ENCODE results near the gene UCHL5.
A peak's percentile ranks its signal among the peaks of the same experiment; 100 is the strongest.

The UCHL5 gene

GRCh38 chr1:193059282-193060114 lies at the start of gene UCHL5, which contains the start of gene RO60:
Gene UCHL5 (minus strand): TSS chr1:193059360. CDS start chr1:193059260, 100 bp downstream.
Gene RO60 (plus strand): TSS chr1:193059612. CDS start chr1:193069055, 9,443 bp downstream.
- peaks cover 14% of the 10 kb centered on the region for H3K4me1 ChIP-seq (ENCODE audit: control insufficient read depth, low read depth, low read length)
- H3K36me3 ChIP-seq (ENCODE audit: control insufficient read depth, low read depth, low read length) = no peaks in the 10 kb centered on the region
- peak within 1 kb of the TSS; percentile 94 for H3K9ac ChIP-seq (ENCODE audit: low read length)
- no peaks in the 10 kb centered on the region for H3K27me3 ChIP-seq (ENCODE audit: control insufficient read depth, insufficient read depth, low read length)
- no peaks in the 10 kb centered on the region for H3K9me3 ChIP-seq (ENCODE audit: control insufficient read depth, low read depth, low read length)
- H3K27ac ChIP-seq (ENCODE audit: low read length) = peak within 1 kb of the TSS; percentile 88
- peak within 1 kb of the TSS; percentile 92 for H3K4me3 ChIP-seq (ENCODE audit: low read length)

DNA sequence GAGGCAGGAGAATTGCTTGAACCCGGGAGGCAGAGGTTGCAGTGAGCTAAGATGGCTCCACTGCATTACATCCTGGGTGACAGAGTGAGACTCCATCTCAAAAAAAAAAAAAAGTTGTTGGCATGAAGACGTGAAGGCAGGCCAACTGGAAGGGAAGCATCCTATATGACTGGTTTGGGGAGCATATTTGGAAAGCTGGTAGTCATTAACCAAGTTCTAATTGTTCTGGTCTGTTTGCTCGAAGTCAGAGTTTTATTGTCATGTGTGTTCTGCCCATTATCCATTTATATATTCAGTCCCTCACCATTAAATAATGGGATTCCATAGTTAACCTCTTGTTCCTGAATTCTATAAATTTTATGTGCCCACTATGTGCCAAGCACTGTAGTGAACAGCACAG lies 49.3 kb upstream of the UCHL5 start:
- Histone ChIP-seq H3K4me1 (ENCODE audit: control insufficient read depth, low read depth, low read length) (peaks cover 5% of the 10 kb centered on the region), H3K36me3 (ENCODE audit: control insufficient read depth, low read depth, low read length) (no peaks in the 10 kb centered on the region), H3K9me3 (ENCODE audit: control insufficient read depth, low read depth, low read length) (no peaks in the 10 kb centered on the region), H3K27ac (ENCODE audit: low read length) (no peak overlapping the region), H3K27me3 (ENCODE audit: control insufficient read depth, insufficient read depth, low read length) (peaks cover 11% of the 10 kb centered on the region), H3K4me3 (ENCODE audit: low read length) (no peak overlapping the region), H3K9ac (ENCODE audit: low read length) (no peak overlapping the region)

GRCh38 chr1:193105821-193106177 lies 46.6 kb upstream of the UCHL5 start:
- peak overlapping the region; percentile 63 for H3K9ac ChIP-seq (ENCODE audit: low read length)
- H3K4me1 ChIP-seq (ENCODE audit: control insufficient read depth, low read depth, low read length) = no peaks in the 10 kb centered on the region
- H3K27me3 ChIP-seq (ENCODE audit: control insufficient read depth, insufficient read depth, low read length) = peaks cover 16% of the 10 kb centered on the region
- peak overlapping the region; percentile 67 for H3K27ac ChIP-seq (ENCODE audit: low read length)
- H3K9me3 ChIP-seq (ENCODE audit: control insufficient read depth, low read depth, low read length) = no peaks in the 10 kb centered on the region
- peak overlapping the region; percentile 90 for H3K4me3 ChIP-seq (ENCODE audit: low read length)
- no peaks in the 10 kb centered on the region for H3K36me3 ChIP-seq (ENCODE audit: control insufficient read depth, low read depth, low read length)

- Histone ChIP-seq H3K9ac (ENCODE audit: low read length) (peak within 1 kb of the TSS; percentile 63), H3K27ac (ENCODE audit: low read length) (peak within 1 kb of the TSS; percentile 67), H3K4me3 (ENCODE audit: low read length) (peak within 1 kb of the TSS; percentile 90), H3K4me1 (ENCODE audit: control insufficient read depth, low read depth, low read length) (no peaks in the 10 kb centered on the region), H3K36me3 (ENCODE audit: control insufficient read depth, low read depth, low read length) (no peaks in the 10 kb centered on the region), H3K27me3 (ENCODE audit: control insufficient read depth, insufficient read depth, low read length) (peaks cover 16% of the 10 kb centered on the region), H3K9me3 (ENCODE audit: control insufficient read depth, low read depth, low read length) (no peaks in the 10 kb centered on the region)
Measured at GRCh38 chr1:193104907-193105820, 46.0 kb upstream of the UCHL5 start, which contains the start of gene GLRX2. Gene GLRX2 (minus strand): TSS chr1:193105414. CDS start chr1:193105382, 32 bp downstream.

GRCh38 chr1:193104502-193104906 lies 45.3 kb upstream of the UCHL5 start:
- no peaks in the 10 kb centered on the region for H3K36me3 ChIP-seq (ENCODE audit: control insufficient read depth, low read depth, low read length)
- no peaks in the 10 kb centered on the region for H3K9me3 ChIP-seq (ENCODE audit: control insufficient read depth, low read depth, low read length)
- peak overlapping the region; percentile 90 for H3K4me3 ChIP-seq (ENCODE audit: low read length)
- H3K9ac ChIP-seq (ENCODE audit: low read length) = peak overlapping the region; percentile 63
- no peak overlapping the region for H3K27ac ChIP-seq (ENCODE audit: low read length)
- peaks cover 16% of the 10 kb centered on the region for H3K27me3 ChIP-seq (ENCODE audit: control insufficient read depth, insufficient read depth, low read length)
- H3K4me1 ChIP-seq (ENCODE audit: control insufficient read depth, low read depth, low read length) = no peaks in the 10 kb centered on the region

DNA sequence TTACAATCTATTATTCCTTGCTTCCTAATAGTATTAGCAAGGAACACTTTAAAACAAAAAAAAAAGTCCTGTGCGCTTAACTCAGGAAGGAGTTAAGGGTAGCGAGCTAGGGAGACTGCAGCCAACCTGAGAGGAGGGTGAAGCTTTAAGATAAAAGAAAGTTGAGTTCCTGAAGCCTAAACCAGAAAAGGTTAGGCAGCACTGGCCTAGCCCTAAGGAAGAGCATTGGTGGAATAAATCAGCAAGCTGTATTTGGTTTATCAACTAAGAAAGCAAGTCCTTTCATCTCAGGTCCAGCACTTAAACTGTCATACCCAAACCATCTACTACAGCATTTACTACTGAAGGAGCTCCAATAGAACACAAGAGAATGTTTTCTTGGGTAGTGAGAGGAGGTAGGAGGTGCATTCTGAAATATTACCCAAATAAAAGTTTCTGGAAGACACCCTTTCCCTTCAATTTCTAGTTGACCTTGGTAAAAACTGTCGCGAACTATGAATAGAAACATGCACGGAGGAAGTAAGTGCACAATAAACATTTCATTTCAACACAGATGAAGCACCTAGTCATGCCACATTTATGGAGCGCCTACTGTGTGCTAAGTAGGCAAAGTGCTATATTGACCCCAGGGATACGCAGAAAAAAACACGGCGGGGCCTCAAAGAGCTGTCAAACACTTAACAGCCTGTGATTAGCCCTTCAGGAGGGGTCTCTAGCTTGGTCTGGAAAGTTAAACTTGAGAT lies 44.8 kb upstream of the UCHL5 start:
- Histone ChIP-seq H3K9me3 (ENCODE audit: control insufficient read depth, low read depth, low read length) (no peaks in the 10 kb centered on the region), H3K4me3 (ENCODE audit: low read length) (peak overlapping the region; percentile 90), H3K27ac (ENCODE audit: low read length) (no peak overlapping the region), H3K4me1 (ENCODE audit: control insufficient read depth, low read depth, low read length) (no peaks in the 10 kb centered on the region), H3K9ac (ENCODE audit: low read length) (no peak overlapping the region), H3K36me3 (ENCODE audit: control insufficient read depth, low read depth, low read length) (no peaks in the 10 kb centered on the region), H3K27me3 (ENCODE audit: control insufficient read depth, insufficient read depth, low read length) (peaks cover 16% of the 10 kb centered on the region)

- no peaks in the 10 kb centered on the region for H3K4me1 ChIP-seq (ENCODE audit: control insufficient read depth, low read depth, low read length)
- no peaks in the 10 kb centered on the region for H3K36me3 ChIP-seq (ENCODE audit: control insufficient read depth, low read depth, low read length)
- no peak overlapping the region for H3K9ac ChIP-seq (ENCODE audit: low read length)
- no peak overlapping the region for H3K27ac ChIP-seq (ENCODE audit: low read length)
- no peak overlapping the region for H3K4me3 ChIP-seq (ENCODE audit: low read length)
- H3K9me3 ChIP-seq (ENCODE audit: control insufficient read depth, low read depth, low read length) = no peaks in the 10 kb centered on the region
- H3K27me3 ChIP-seq (ENCODE audit: control insufficient read depth, insufficient read depth, low read length) = peaks cover 16% of the 10 kb centered on the region
Measured at GRCh38 chr1:193102662-193103061, 43.5 kb upstream of the UCHL5 start.

DNA sequence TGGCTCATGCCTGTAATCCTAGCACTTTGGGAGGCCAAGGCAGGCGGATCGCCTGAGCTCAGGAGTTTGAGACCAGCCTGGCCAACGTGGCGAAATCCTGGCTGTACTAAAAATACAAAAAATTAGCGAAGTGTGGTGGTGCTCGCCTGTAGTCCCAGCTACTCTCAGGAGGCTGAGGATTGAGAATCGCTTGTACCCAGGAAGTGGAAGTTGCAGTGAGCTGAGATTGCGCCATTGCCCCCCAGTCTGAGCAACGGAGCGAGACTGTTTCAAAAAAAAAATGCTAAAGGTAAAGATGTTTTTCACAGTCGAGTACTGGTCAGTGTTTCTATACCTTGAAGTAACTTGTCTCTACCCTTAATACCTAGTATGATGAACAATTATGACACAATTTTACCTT lies 35.0 kb upstream of the UCHL5 start:
- no peak overlapping the region for H3K4me3 ChIP-seq (ENCODE audit: low read length)
- peaks cover 13% of the 10 kb centered on the region for H3K36me3 ChIP-seq (ENCODE audit: control insufficient read depth, low read depth, low read length)
- no peak overlapping the region for H3K27ac ChIP-seq (ENCODE audit: low read length)
- no peaks in the 10 kb centered on the region for H3K9me3 ChIP-seq (ENCODE audit: control insufficient read depth, low read depth, low read length)
- H3K4me1 ChIP-seq (ENCODE audit: control insufficient read depth, low read depth, low read length) = no peaks in the 10 kb centered on the region
- no peaks in the 10 kb centered on the region for H3K27me3 ChIP-seq (ENCODE audit: control insufficient read depth, insufficient read depth, low read length)
- no peak overlapping the region for H3K9ac ChIP-seq (ENCODE audit: low read length)

GRCh38 chr1:193090865-193091264 lies 31.7 kb upstream of the UCHL5 start:
- Histone ChIP-seq H3K36me3 (ENCODE audit: control insufficient read depth, low read depth, low read length) (peaks cover 5% of the 10 kb centered on the region), H3K27ac (ENCODE audit: low read length) (no peak overlapping the region), H3K9me3 (ENCODE audit: control insufficient read depth, low read depth, low read length) (no peaks in the 10 kb centered on the region), H3K4me1 (ENCODE audit: control insufficient read depth, low read depth, low read length) (no peaks in the 10 kb centered on the region), H3K27me3 (ENCODE audit: control insufficient read depth, insufficient read depth, low read length) (no peaks in the 10 kb centered on the region), H3K4me3 (ENCODE audit: low read length) (no peak overlapping the region), H3K9ac (ENCODE audit: low read length) (no peak overlapping the region)

- Histone ChIP-seq H3K9me3 (ENCODE audit: control insufficient read depth, low read depth, low read length) (no peaks in the 10 kb centered on the region), H3K4me3 (ENCODE audit: low read length) (no peak overlapping the region), H3K4me1 (ENCODE audit: control insufficient read depth, low read depth, low read length) (no peaks in the 10 kb centered on the region), H3K36me3 (ENCODE audit: control insufficient read depth, low read depth, low read length) (peaks cover 29% of the 10 kb centered on the region), H3K27ac (ENCODE audit: low read length) (no peak overlapping the region), H3K27me3 (ENCODE audit: control insufficient read depth, insufficient read depth, low read length) (no peaks in the 10 kb centered on the region), H3K9ac (ENCODE audit: low read length) (no peak overlapping the region)
Measured at GRCh38 chr1:193087893-193088292, 28.7 kb upstream of the UCHL5 start.

DNA sequence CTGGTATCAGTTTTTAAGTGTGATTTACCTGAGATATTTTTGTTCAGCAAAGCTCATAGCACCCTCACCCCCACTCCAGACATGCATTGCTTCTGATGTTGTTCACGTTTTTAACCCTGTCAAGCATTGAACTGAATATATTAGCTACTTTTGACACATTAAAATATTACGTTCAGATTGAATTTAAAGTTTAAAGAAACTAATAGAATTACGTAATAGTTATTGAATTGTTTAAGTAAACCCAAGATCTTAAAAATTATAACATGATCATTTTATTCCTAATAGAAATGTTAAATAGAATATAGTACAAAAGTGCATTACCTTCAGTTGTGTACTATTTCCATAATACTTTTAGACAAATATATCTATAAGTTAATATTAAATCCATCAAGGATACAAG lies 27.2 kb upstream of the UCHL5 start:
- Histone ChIP-seq H3K4me3 (ENCODE audit: low read length) (no peak overlapping the region), H3K9me3 (ENCODE audit: control insufficient read depth, low read depth, low read length) (no peaks in the 10 kb centered on the region), H3K27ac (ENCODE audit: low read length) (no peak overlapping the region), H3K27me3 (ENCODE audit: control insufficient read depth, insufficient read depth, low read length) (no peaks in the 10 kb centered on the region), H3K36me3 (ENCODE audit: control insufficient read depth, low read depth, low read length) (peaks cover 33% of the 10 kb centered on the region), H3K4me1 (ENCODE audit: control insufficient read depth, low read depth, low read length) (no peaks in the 10 kb centered on the region), H3K9ac (ENCODE audit: low read length) (no peak overlapping the region)
